SK-N-DZ (cell line): ENCODE measurements around the gene SLC39A7.
A peak's percentile ranks its signal among the peaks of the same experiment; 100 is the strongest.

Experiments used
- DNase-seq: peaks from one replicate; pipeline ENCODE4 v3.0.0-alpha.2; 2015; ENCODE audit warnings: low spot score

The SLC39A7 gene

GRCh38 chr6:33189625-33190448, 10.8 kb upstream of the SLC39A7 start:
- DNase-seq = no peak

GRCh38 chr6:33190504-33191107, 10.1 kb upstream of the SLC39A7 start:
- no peak for DNase-seq

- no peak for DNase-seq
Measured at GRCh38 chr6:33191383-33192104, 9.1 kb upstream of the SLC39A7 start.

GRCh38 chr6:33192105-33192646, 8.5 kb upstream of the SLC39A7 start, which contains the start of gene COL11A2:
Gene COL11A2, minus strand, starts transcription at chr6:33192467. Its CDS starts 227 bp downstream, at chr6:33192240.
- no peak for DNase-seq

- DNase-seq = no peak
Measured at GRCh38 chr6:33192671-33193602, 7.7 kb upstream of the SLC39A7 start.

GRCh38 chr6:33193619-33194018, 7.0 kb upstream of the SLC39A7 start:
- DNase-seq = no peak

GRCh38 chr6:33194431-33194979, 6.2 kb upstream of the SLC39A7 start:
- DNase-seq = peak; percentile 37

- DNase-seq = no peak
Measured at GRCh38 chr6:33195304-33196165, 5.1 kb upstream of the SLC39A7 start.

- DNase-seq = peak; percentile 68
Measured at GRCh38 chr6:33197431-33198048, 3.1 kb upstream of the SLC39A7 start.

GRCh38 chr6:33198159-33198852, 2.4 kb upstream of the SLC39A7 start:
- no peak for DNase-seq

GRCh38 chr6:33198853-33199436, 1.7 kb upstream of the SLC39A7 start:
- no peak for DNase-seq

- DNase-seq = peak; percentile 85
Measured at GRCh38 chr6:33199687-33200218, 914 bp upstream of the SLC39A7 start.

GRCh38 chr6:33201147-33201545, 479 bp downstream of the SLC39A7 start:
- no peak for DNase-seq

- DNase-seq = no peak
Measured at GRCh38 chr6:33201935-33202334, 1.3 kb downstream of the SLC39A7 start.

- DNase-seq = no peak
Measured at GRCh38 chr6:33202799-33203198, 2.1 kb downstream of the SLC39A7 start.

- DNase-seq = no peak
Measured at GRCh38 chr6:33203443-33204164, 2.9 kb downstream of the SLC39A7 start.

GRCh38 chr6:33204165-33204414, 3.4 kb downstream of the SLC39A7 start:
- no peak for DNase-seq
